Endothelial cell (in vitro differentiated cells): ENCODE results near the gene IGFN1. TPM values are rescaled to one million over a fixed set of nuclear protein-coding genes. Genes with fewer than 3 reads are reported as not detected.
"Not testable (repeated sequence)": the region's sequence is repeated elsewhere in the genome, so short reads cannot be mapped to it uniquely, and the experiment has no call there.

Experiments used
- DNase-seq: peaks from one replicate; pipeline ENCODE4 v3.0.0; 2021; ENCODE audit warnings: low spot score
- H3K27ac Mint-ChIP-seq: one replicate; pipeline ENCODE4 v1.8.0; 2021; ENCODE audit warnings: mixed read lengths, inconsistent platforms; ENCODE audit not compliant: unreplicated experiment
- H3K27me3 Mint-ChIP-seq: one replicate; pipeline ENCODE4 v1.8.0; 2021; ENCODE audit warnings: mild to moderate bottlenecking, moderate library complexity, mixed read lengths, inconsistent platforms; ENCODE audit not compliant: unreplicated experiment
- H3K36me3 Mint-ChIP-seq: one replicate; pipeline ENCODE4 v1.8.0; 2021; ENCODE audit warnings: mild to moderate bottlenecking, low read depth, mixed read lengths, inconsistent platforms; ENCODE audit not compliant: unreplicated experiment
- H3K4me1 Mint-ChIP-seq: one replicate; pipeline ENCODE4 v1.8.0; 2021; ENCODE audit warnings: mild to moderate bottlenecking, mixed read lengths, inconsistent platforms; ENCODE audit not compliant: unreplicated experiment
- H3K4me3 Mint-ChIP-seq: one replicate; pipeline ENCODE4 v1.8.0; 2021; ENCODE audit warnings: mild to moderate bottlenecking, mixed read lengths, inconsistent platforms; ENCODE audit not compliant: unreplicated experiment
- H3K9me3 Mint-ChIP-seq: one replicate; pipeline ENCODE4 v1.8.0; 2021; ENCODE audit warnings: mixed read lengths, inconsistent platforms; ENCODE audit not compliant: unreplicated experiment
- total RNA-seq: library from RNA; stranded (reverse); fragmentation: NEBNext Ultra II Directional; extraction: Animal tissue kit (Norgen Biotek cat#: 25700); gene quantifications from one replicate; pipeline ENCODE4 v1.2.1, GENCODE V29; 2021; ENCODE audit not compliant: unreplicated experiment
- TF ChIP-seq, protein P1 (sequence below): fragments of 200-600 bp; sonication (generic); IDR thresholded peaks from one replicate; pipeline ENCODE4 v1.5.0; 2021; ENCODE audit warnings: antibody characterized with exemption; ENCODE audit not compliant: unreplicated experiment

The IGFN1 gene
- total RNA-seq, 1 donor from 2014 or later, result not detected

DNA sequence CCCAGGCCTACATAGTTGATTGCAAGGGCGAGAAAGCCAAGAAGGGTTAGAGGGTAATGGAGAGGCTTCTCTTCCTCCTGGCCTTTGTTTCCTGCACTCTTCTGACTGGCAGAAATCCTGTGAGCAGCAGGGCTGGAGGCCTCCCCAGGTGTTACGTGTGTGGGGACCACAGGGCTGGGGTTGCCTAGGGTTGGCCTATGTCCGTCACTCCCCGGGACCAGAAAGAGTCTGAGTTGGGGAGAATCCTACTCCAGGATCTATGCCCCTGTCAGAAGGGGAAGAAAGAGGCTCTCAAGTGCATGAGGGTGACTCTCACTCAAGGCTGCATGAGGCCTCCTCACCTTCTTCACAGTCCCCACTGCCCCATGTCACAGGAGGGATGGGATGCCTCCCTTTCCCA lies 38.5 kb downstream of the IGFN1 start:
- TF ChIP-seq, protein P1, sequence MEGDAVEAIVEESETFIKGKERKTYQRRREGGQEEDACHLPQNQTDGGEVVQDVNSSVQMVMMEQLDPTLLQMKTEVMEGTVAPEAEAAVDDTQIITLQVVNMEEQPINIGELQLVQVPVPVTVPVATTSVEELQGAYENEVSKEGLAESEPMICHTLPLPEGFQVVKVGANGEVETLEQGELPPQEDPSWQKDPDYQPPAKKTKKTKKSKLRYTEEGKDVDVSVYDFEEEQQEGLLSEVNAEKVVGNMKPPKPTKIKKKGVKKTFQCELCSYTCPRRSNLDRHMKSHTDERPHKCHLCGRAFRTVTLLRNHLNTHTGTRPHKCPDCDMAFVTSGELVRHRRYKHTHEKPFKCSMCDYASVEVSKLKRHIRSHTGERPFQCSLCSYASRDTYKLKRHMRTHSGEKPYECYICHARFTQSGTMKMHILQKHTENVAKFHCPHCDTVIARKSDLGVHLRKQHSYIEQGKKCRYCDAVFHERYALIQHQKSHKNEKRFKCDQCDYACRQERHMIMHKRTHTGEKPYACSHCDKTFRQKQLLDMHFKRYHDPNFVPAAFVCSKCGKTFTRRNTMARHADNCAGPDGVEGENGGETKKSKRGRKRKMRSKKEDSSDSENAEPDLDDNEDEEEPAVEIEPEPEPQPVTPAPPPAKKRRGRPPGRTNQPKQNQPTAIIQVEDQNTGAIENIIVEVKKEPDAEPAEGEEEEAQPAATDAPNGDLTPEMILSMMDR, result no peak
- Mint-ChIP-seq H3K27ac (no peak overlapping the region), H3K4me3 (no peak overlapping the region), H3K36me3 (no peaks in the 10 kb centered on the region), H3K4me1 (no peaks in the 10 kb centered on the region), H3K27me3 (peaks cover 3% of the 10 kb centered on the region), H3K9me3 (peaks cover 4% of the 10 kb centered on the region)
- no peak for DNase-seq

DNA sequence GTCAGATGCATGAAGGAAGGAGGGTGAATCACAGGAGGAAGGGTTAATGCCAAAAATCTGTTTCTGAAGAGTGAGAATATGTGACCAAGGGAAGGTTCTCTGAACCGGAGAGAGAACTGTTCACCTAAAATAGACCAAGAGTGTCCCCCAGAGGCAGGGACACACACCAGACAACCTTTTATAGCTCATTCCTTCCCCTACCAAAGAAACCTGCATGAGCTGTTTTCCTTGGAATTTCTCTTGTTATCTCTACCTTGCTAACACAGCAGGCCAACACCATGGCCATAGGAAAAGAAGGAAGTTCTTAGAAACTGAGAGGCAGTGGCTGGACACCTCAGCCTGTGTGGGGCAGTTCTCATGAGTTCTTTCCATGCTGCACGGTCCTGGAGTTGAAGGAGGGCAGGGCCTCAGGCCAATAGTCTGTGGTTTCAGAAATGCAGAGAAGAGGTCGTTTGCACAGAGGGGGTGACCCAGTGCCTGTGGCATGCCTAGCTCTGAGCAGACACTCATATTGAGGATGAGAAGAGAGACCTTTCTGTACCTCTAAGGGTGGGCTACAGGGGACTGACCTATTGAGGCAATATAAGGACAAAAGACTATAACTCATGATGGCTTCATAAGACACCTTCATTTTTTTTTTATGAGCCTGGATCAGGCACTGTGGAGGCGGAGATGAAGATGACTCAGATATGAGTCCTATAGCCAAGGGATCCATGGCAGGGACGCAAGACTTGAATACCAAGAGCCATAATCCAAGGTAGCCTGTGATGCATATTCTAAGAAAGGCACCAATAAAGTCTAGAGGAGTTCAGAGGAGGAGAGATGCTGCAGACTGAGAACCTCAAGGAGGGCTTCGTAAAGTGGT lies 39.4 kb downstream of the IGFN1 start:
- Mint-ChIP-seq H3K27me3 (no peaks in the 10 kb centered on the region), H3K36me3 (no peaks in the 10 kb centered on the region), H3K4me3 (no peak overlapping the region), H3K4me1 (no peaks in the 10 kb centered on the region), H3K27ac (no peak overlapping the region), H3K9me3 (peaks cover 4% of the 10 kb centered on the region)
- TF ChIP-seq, protein P1, result no peak
- DNase-seq, result no peak

DNA sequence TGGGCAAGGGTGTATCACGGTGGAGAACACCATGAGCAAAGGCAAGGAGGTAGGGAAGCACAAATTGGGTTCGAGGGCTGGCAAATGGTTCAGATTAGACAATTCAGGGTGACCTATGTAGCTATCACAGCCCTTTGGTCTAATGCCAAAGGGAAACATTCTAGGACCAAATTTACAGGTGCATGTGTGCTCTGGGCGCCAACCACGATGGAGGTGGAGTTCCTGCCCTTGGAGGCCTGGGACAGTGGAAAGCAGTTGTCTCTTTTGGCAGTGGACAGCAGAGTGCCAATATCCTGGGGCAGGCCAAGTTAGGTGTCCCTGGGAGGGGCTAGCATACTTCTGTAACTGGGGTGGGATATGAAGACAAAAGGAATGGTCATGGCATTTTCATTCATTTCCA lies 40.1 kb downstream of the IGFN1 start:
- Mint-ChIP-seq H3K4me3 (no peak overlapping the region), H3K27me3 (no peaks in the 10 kb centered on the region), H3K4me1 (no peaks in the 10 kb centered on the region), H3K27ac (no peak overlapping the region), H3K36me3 (no peaks in the 10 kb centered on the region), H3K9me3 (peaks cover 4% of the 10 kb centered on the region)
- TF ChIP-seq, protein P1, result no peak
- DNase-seq, result no peak

DNA sequence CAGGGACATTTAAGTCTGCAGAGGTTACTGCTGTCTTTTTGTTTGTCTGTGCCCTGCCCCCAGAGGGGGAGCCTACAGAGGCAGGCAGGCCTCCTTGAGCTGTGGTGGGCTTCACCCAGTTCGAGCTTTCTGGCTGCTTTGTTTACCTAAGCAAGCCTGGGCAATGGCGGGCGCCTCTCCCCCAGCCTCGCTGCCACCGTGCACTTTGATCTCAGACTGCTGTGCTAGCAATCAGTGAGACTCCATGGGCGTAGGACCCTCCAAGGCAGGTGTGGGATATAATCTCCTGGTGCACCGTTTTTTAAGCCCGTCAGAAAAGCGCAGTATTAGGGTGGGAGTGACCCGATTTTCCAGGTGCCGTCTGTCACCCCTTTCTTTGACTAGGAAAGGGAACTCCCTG lies 49.0 kb downstream of the IGFN1 start:
- not testable (repeated sequence) for H3K4me1 Mint-ChIP-seq, H3K27me3 Mint-ChIP-seq, H3K4me3 Mint-ChIP-seq

DNA sequence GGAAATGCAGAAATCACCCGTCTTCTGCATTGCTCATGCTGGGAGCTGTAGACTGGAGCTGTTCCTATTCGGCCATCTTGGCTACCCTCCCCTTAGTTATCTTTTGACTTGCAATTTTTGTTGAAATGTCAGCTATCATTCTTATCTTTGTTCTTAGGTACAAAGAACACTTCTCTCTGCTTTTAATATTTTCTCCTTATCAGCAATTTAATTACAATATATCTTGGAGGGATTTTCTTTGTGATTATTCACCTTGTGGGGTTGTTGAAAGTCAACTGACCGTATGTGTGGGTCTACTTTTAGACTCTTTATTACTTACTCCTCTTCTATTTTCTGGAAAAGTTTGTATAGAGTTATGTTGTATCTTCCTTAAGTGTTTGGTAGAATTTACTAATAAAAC lies 49.5 kb downstream of the IGFN1 start:
- H3K27me3 Mint-ChIP-seq, result peaks cover 3% of the 10 kb centered on the region
- no peaks in the 10 kb centered on the region for H3K4me1 Mint-ChIP-seq
- no peak for DNase-seq
- no peak overlapping the region for H3K27ac Mint-ChIP-seq
- H3K36me3 Mint-ChIP-seq, result peaks cover 9% of the 10 kb centered on the region
- H3K9me3 Mint-ChIP-seq, result peaks cover 11% of the 10 kb centered on the region
- TF ChIP-seq, protein P1, result no peak
- H3K4me3 Mint-ChIP-seq, result peak overlapping the region; percentile 21

More for the DNA sequence above, 49.0 kb downstream of the IGFN1 start:
- peaks cover 11% of the 10 kb centered on the region for H3K9me3 Mint-ChIP-seq
- not testable (repeated sequence) for H3K36me3 Mint-ChIP-seq, DNase-seq, H3K27ac Mint-ChIP-seq
